K562 (cell line): Measurements from ENCODE around the gene ING2. TPM values are rescaled to one million over a fixed set of nuclear protein-coding genes. Genes with fewer than 3 reads are reported as not detected.

Source experiments
- BACH1 ChIP-seq: fragments of 200-800 bp; sonication (Bioruptor generic); IDR thresholded peaks from 2 replicates; pipeline ENCODE4 v1.6.1; 2016; ENCODE audit warnings: missing genetic modification characterization, missing compliant biosample characterization
- CBFA2T3 ChIP-seq: fragments of 450-650 bp; IDR thresholded peaks from 2 replicates; pipeline ENCODE4 v1.6.1; 2017
- E2F8 ChIP-seq: fragments of 450-650 bp; IDR thresholded peaks from 2 replicates; pipeline ENCODE4 v1.7.1; 2018; ENCODE audit warnings: mild to moderate bottlenecking, low read depth; ENCODE audit not compliant: partially characterized antibody
- NR4A1 ChIP-seq, 2 experiments: fragments of 250-450 bp in 1 of 2; fragments of 450-650 bp in 1 of 2; sonication (Bioruptor Pico) in 1 of 2; IDR thresholded peaks; 2 replicates each; pipeline versions ENCODE4 v1.4.0 to v1.6.1; 2016 to 2020; ENCODE audit warnings: mild to moderate bottlenecking in 2 of 2, missing compliant biosample characterization in 1 of 2, missing genetic modification characterization in 1 of 2, moderate library complexity in 1 of 2
- PBX2 ChIP-seq, 2 experiments: IDR thresholded peaks in 1 of 2; conservative IDR thresholded peaks in 1 of 2; 2 replicates each; pipeline ENCODE4 v1.6.1; 2016; ENCODE audit warnings: low read depth in 2 of 2, mild to moderate bottlenecking in 1 of 2, missing compliant biosample characterization in 1 of 2, missing genetic modification characterization in 1 of 2, moderate library complexity in 1 of 2
- SMC3 ChIP-seq: conservative IDR thresholded peaks from 2 replicates; pipeline ENCODE4 v1.6.1; 2011; ENCODE audit warnings: low read depth, low read length, improper control_type of control experiment; ENCODE audit not compliant: insufficient read depth
- SUPT5H ChIP-seq: fragments of 450-650 bp; IDR thresholded peaks from 2 replicates; pipeline ENCODE4 v1.6.1; 2016
- TCF15 ChIP-seq: fragments of 250-450 bp; sonication (Bioruptor Pico); IDR thresholded peaks from 2 replicates; pipeline ENCODE4 v1.8.0; 2022; ENCODE audit warnings: moderate library complexity, mild to moderate bottlenecking, inconsistent platforms
- THRA ChIP-seq: fragments of 450-650 bp; IDR thresholded peaks from 2 replicates; pipeline ENCODE4 v1.6.1; 2017; ENCODE audit warnings: mild to moderate bottlenecking, moderate library complexity
- ZC3H4 ChIP-seq: sonication (generic); formaldehyde crosslinking; IDR thresholded peaks from 2 replicates; pipeline ENCODE4 v1.9.0; 2021; ENCODE audit warnings: missing genetic modification reagents, borderline replicate concordance
- ZNF3 ChIP-seq: fragments of 250-450 bp; sonication (Bioruptor Pico); IDR thresholded peaks from 2 replicates; pipeline ENCODE4 v1.5.0; 2021; ENCODE audit warnings: mild to moderate bottlenecking, moderate library complexity
- ZNF444 ChIP-seq: fragments of 250-450 bp; sonication (Bioruptor Pico); IDR thresholded peaks from 2 replicates; pipeline ENCODE4 v1.4.0; 2020; ENCODE audit warnings: mild to moderate bottlenecking, moderate library complexity
- ZNF518B ChIP-seq: fragments of 250-450 bp; sonication (Bioruptor Pico); IDR thresholded peaks from 2 replicates; pipeline ENCODE4 v1.5.0; 2021; ENCODE audit warnings: mild to moderate bottlenecking, moderate library complexity
- ZNF75A ChIP-seq: fragments of 450-650 bp; formaldehyde crosslinking; IDR thresholded peaks from 2 replicates; pipeline ENCODE4 v1.4.0; 2020; ENCODE audit warnings: mild to moderate bottlenecking
- polyA plus RNA-seq, 8 experiments: library from polyadenylated mRNA; depleted of rRNA in 4 of 8; stranded (reverse) in 5 of 8; unstranded in 3 of 8; fragments of >200 nt; fragmentation: Nextera tagmentation in 2 of 8; fragmentation: Illumina TruSeq in 1 of 8; extraction: Ambion mirVana in 2 of 8; extraction: Trizol in 1 of 8; gene quantifications; 2 replicates each; pipeline versions ENCODE4 v1.2.1 to v1.2.3, GENCODE V29; 2011 to 2014; ENCODE audit warnings: inconsistent platforms in 1 of 8, missing spikeins in 1 of 8
- total RNA-seq, 7 experiments: library from RNA; depleted of rRNA in 6 of 7; stranded (reverse); fragments of >200 nt in 6 of 7; fragmentation: Illumina TruSeq in 2 of 7; extraction: Trizol in 2 of 7; gene quantifications; 2 replicates each; pipeline versions ENCODE4 v1.2.1 to v1.2.3, GENCODE V29; 2011 to 2021; ENCODE audit warnings: low replicate concordance in 1 of 7

The ING2 gene
- total and polyA plus RNA-seq, 9 of the 15 experiments (the other 6 are each of a cell fraction or from before 2014, with no cell fraction given), result 2.9 to 21.4 (median 12.4) TPM

GRCh38 chr4:183505611-183506388, 942 bp downstream of the ING2 start (continued):
- TF ChIP-seq PBX2 (CRISPR knock-in tag; IDR thresholded peaks at IDR 0.05; ENCODE audit: low read depth) (no peak), PBX2 (tag; conservative IDR thresholded peaks at IDR 0.05; ENCODE audit: low read depth) (no peak), SMC3 (no peak), BACH1 (tag) (no peak), THRA (no peak), CBFA2T3 (no peak), NR4A1 (CRISPR knock-in tag; IDR thresholded peaks at IDR 0.05) (no peak), NR4A1 (tag; IDR thresholded peaks at IDR 0.05) (no peak), SUPT5H (peak; percentile 88), TCF15 (no peak), ZNF3 (no peak), ZNF75A (CRISPR knock-in tag) (no peak), ZC3H4 (peak; percentile 64; the same call in 1 of the 2 replicates), E2F8 (peak; percentile 82), ZNF518B (CRISPR knock-in tag) (no peak), ZNF444 (CRISPR knock-in tag) (no peak)
